ENCODE results near the gene NOP9.

DNA sequence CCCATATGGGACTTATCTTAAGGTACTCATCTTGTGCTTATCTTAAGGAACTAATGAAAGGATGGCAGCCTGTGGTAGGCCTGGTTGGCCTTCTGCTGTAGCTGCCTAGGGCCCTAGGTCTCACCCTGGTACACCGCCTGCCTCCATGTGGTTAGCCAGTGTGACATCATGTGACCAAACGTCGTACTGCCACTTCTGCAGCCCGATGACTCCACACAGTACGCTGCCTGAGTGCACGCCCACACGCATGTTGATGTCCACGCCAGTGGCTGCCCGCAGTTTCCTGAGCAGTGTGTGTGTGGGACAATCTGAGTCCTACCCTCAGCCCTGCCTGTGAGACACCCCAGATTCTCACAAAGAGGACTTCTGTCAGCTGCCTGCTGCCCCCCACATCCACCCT lies 30.1 kb downstream of the NOP9 start:
- TF ChIP-seq, protein P1, sequence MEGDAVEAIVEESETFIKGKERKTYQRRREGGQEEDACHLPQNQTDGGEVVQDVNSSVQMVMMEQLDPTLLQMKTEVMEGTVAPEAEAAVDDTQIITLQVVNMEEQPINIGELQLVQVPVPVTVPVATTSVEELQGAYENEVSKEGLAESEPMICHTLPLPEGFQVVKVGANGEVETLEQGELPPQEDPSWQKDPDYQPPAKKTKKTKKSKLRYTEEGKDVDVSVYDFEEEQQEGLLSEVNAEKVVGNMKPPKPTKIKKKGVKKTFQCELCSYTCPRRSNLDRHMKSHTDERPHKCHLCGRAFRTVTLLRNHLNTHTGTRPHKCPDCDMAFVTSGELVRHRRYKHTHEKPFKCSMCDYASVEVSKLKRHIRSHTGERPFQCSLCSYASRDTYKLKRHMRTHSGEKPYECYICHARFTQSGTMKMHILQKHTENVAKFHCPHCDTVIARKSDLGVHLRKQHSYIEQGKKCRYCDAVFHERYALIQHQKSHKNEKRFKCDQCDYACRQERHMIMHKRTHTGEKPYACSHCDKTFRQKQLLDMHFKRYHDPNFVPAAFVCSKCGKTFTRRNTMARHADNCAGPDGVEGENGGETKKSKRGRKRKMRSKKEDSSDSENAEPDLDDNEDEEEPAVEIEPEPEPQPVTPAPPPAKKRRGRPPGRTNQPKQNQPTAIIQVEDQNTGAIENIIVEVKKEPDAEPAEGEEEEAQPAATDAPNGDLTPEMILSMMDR (IDR thresholded peaks at IDR 0.05; ENCODE audit: low read length): no peak
- TF ChIP-seq EZH2 (IDR thresholded peaks at IDR 0.05; ENCODE audit: borderline replicate concordance, low read length): no peak
